Measurements from ENCODE around the gene AK9.
A peak's percentile ranks its signal among the peaks of the same experiment; 100 is the strongest.
"Not testable (repeated sequence)": the region's sequence is repeated elsewhere in the genome, so short reads cannot be mapped to it uniquely, and the experiment has no call there.

Gene AK9

GRCh38 chr6:109478222-109478805 is 212.7 kb downstream of the AK9 start:
- no peak for DNase-seq

DNA sequence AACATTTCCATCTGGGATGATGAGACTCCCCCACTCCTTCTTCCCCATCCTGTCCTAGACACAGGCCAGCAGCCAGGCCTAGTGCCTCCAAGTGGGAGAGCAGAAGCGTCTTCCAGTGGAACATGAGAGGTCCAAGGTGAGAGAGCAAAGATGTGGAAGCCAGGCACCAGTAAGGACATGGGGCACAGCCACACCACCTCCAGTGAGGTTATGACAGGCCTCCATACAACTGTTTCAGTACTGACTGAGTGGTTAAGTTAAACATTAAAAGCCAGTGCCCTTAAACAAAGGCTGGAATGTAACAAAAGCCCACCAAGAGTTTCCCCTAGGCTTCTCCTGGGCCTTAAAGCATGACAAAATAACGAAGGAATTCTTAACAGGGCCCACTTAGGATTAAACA is 213.3 kb downstream of the AK9 start:
- no peak for DNase-seq

- DNase-seq: no peak
Observed at GRCh38 chr6:109477184-109477583, 213.8 kb downstream of the AK9 start.

- no peak for DNase-seq
Observed at GRCh38 chr6:109475625-109476024, 215.4 kb downstream of the AK9 start.

- no peak for DNase-seq
Observed at GRCh38 chr6:109474995-109475394, 216.0 kb downstream of the AK9 start.

- DNase-seq: no peak
Observed at GRCh38 chr6:109473120-109473519, 217.9 kb downstream of the AK9 start.

DNA sequence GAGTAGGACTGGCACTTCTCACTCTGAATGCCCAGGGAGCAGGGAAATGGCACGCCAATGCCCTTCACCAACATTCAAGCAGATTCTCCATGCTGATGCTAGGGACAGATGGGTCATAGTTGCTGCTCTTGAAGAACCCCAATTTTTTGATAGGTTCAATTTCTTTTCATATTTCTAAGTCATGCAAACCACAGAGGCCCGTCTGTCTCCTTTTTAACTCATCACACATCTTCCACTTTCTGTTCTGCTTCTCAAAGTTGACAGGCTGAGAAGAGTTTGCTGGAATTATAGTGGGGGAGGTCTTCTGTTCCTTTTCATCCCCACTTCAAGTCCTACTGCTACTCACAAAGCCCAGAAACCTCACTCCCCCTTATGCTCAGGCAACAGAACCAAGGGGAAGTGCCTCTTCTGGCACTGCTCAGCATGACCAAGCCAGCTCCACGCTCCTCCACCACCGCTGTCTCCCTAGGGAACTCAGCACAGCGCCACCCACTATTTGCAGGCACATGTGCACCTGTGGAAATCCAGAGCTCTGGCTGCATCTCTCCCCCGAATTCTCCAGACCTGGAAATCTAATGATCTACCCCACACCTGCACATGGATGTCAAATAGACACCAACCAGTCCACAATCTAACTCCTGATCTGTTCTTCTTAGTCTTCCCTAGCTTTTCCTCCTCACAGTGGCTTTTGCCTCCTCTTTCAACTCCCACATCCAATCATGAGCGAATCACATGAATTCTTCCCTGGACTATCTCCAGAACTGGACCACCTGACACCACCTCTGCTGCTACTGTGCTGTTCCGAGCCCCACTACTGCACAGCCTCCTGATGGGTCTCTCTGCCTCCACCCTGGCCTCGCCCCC is 218.6 kb downstream of the AK9 start:
- DNase-seq: peak; percentile 31

DNA sequence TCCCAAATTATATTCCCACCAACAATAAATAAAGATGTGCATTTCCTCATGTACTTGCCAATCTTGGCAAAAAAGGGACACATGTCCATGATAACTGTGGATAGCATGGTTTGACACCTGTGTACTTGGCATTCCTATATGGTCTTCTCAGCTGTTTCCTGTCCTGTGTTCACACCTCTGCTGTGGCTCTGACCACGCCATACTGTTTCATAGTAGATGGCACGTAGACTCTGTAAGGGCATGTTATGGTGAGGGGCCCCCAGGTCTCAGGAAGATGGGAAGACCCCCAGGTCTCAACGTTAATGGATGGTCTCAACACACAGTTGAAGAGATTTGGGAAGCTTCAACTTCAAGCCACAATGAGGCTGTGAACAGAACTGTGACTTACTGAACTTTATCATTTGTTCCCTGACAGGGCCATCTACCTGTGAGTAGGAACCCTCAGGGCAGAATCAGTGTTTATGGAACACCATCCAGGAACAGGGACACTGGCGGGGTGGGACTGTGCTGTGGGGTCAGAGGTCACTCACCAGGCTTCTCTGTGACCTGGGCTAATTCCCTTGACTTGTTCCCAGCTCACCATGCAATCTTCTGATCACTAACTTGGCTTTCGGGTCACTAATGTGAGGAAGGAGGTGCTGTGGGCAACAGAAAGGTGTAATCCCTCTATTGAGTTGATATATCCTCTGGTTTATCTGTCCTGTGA is 219.7 kb downstream of the AK9 start:
- DNase-seq: no peak

GRCh38 chr6:109469591-109470189 is 221.3 kb downstream of the AK9 start:
- DNase-seq: no peak

DNA sequence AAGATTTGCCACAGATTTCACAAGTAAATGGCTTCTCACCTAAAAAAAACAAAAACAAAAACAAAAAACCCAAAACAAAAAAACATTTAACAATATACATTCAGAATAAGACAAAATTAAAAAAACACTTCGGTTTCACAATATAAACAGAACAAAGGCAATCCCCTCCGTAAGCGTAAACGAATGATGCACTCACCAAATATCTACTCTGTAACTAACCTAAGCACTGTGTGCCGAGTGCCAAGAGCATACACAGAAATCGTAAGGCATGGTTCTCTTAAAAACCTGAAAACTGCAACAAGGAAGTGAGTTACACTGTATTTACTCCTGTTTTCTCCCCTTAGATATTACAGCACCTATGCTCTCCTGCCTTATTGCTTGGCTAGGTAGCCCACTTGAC is 223.3 kb downstream of the AK9 start:
- no peak for DNase-seq

DNA sequence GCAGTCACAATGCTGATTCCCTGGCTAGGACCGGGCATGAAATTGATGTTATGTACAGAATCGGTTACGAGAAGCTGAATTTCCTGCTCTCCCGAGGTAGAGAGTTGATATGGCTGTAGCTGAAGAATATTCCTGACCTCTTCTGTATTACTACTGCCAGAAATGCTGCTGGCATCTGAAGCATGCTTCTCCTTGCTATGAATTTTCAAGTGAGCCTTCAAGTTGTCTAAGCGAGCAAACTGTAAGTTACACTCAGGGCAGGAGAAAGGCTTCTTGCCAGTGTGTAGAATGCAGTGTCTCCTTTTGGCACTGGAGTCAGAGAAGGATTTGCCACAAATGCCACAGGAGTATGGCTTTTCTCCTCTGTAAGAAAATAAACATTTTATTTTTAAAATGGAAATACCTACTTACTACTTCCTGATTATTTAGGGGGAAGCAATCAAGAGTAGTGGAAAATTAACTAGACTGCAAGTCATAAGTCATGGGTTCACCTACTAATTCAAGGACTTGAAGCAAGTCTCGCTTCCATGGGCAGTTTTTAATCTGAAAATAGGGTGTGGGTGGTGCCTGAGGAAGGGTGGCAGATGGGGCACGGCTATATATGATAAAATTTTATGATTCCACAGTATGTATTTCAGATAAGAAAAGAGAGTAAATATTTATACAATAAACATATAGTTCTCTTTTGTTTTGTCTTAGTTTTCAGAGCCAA is 224.6 kb downstream of the AK9 start:
- no peak for DNase-seq

DNA sequence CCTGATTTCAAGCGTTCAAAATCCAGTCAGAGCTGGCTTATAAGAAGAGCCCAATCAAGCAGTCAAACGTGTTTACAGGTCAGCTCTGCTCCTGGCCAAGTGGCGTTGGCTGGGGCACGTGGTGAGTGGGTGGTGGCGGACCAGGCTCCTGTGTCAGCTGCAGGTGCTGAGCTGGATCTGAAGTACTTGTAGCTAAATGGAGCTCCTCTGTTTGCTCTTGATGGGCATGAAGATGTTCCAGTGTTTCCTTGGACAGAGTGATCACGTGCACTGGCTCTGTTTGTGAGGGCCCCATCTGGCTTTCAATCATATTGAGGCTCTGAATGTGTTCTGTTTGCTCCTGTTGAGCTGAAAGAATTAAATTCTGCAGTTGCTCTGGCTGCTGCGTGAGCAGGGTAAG is 225.2 kb downstream of the AK9 start:
- peak; percentile 50 for DNase-seq

GRCh38 chr6:109461733-109462526 is 229.1 kb downstream of the AK9 start:
- no peak for DNase-seq

DNA sequence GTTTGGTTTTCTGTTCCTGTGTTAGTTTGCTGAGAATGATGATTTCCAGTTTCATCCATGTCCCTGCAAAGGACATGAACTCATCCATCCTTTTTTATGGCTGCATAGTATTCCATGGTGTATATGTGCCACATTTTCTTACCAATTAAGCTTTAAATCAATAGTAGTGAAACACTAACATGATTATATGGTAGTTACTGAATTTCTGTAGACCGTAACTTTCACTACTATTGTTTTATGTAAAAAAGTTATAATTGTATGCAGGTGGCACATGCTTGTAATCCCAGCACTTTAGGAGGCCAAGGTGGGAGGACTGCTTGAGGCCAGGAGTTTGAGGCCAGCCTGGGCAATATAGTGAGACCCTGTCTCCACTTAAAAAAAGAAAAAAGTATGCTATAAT is 229.8 kb downstream of the AK9 start:
- not testable (repeated sequence) for DNase-seq

- DNase-seq: no peak
Observed at GRCh38 chr6:109460161-109460829, 230.7 kb downstream of the AK9 start.

- no peak for DNase-seq
Observed at GRCh38 chr6:109458774-109459531, 232.0 kb downstream of the AK9 start.

DNA sequence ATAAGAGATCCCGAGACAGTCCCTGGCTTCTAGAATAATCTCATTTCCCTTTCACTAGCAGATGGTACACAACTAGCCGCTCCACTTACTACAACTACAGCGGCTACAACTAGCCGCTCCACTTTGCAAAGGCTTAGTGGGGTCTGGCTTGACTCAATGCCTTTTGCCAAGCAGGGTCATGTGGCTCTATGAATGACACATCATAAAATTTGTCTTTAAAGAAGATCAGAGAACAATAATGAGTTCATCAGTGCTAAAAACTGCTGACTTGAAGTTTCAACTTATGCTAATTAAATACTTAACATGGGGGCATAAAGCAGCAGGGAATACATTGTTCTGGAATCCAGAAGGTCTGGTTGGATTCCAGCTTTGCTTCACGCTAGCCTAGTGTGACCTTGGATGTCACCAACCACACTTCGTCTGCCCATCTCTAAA is 233.4 kb downstream of the AK9 start:
- DNase-seq: no peak

DNA sequence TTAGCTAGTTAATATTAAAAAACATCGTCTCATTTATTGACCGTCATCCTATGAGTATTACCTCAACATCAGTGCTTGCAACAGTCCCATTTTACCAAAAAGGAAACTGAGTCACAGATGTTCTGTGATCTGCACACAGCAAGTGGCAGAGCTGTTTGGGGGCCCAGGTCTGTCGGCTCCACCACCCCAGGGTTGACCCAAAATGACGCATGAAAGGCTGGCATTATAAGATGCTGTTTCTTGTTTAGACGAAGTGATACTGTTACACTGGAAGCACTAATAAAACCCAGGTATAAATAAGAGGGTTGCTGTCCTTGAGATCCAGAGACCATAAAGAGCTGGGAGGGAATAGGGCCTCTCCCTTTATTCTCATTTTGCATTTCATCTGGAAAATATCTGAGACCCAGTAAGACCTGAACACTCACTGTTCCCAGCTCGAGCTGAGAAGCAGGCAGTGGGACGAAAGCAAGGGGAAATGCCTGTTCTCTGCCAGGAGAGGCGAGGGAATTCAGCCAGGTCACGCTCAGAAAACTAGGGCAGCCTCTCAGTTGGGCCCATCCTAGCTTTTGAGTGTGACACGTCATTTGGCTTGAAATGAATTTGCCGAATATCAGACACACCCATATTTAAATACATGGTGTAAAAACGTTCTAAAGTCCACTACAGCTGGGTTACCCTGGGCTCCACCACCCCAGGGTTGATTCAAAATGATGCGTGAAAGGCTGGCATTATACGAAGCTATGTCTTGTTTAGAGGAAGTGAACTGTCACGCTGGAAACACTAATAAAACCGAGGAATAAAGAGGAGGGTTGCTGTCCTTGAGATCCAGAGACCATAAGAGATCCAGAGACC is 234.1 kb downstream of the AK9 start:
- DNase-seq: no peak

DNA sequence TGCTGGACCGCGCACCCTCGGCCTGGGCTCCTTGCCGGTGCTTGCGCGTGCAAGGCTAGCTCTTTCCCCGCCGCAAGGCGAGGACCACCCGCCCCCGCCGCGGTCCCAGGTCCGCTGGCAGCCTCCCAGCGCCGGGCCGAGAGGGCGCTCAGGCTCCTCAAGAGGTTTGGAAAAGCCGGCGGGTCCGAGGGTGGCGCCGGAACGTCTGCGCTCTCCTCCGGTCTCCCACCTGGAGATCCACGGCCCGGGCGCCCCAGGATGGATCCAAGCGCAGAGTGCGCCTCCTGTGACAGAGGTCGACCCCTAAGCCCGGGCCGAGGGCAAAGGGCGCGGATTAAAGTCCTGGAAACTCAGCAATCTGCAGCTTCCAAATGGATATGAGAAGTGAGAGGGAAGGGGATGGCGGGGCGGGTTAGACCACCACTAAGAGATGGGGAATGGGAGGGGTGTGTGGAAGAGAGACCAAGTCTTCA is 234.9 kb downstream of the AK9 start:
- no peak for DNase-seq

Measured in NCI-H2107 (cell line).